Vagina (tissue), 2 donors: ENCODE data around the gene PRSS27. TPM values are rescaled to one million over a fixed set of nuclear protein-coding genes. Genes with fewer than 3 reads are reported as not detected.

Experiments
- DNase-seq, 2 donors: peaks; one replicate each; pipeline ENCODE4 v3.0.0-alpha.2; 2017; ENCODE audit errors: extremely low spot score in 2 of 2
- H3K27ac ChIP-seq: fragments of 200-600 bp; sonication (generic); one replicate; pipeline ENCODE4 v1.5.1; 2019
- H3K27me3 ChIP-seq: fragments of 200-600 bp; sonication (generic); one replicate; pipeline ENCODE4 v1.5.1; 2019
- H3K36me3 ChIP-seq, 2 donors: fragments of 200-600 bp; sonication (generic); one replicate each; pipeline ENCODE4 v1.5.1; 2017 to 2019
- H3K4me1 ChIP-seq: fragments of 200-600 bp; sonication (generic); one replicate; pipeline ENCODE4 v1.5.1; 2019
- H3K4me3 ChIP-seq, 2 donors: fragments of 200-600 bp; sonication (generic); 1 replicate in 1 of 2; 2 replicates in 1 of 2; pipeline ENCODE4 v1.5.1; 2016 to 2019
- H3K9me3 ChIP-seq: fragments of 200-600 bp; sonication (generic); one replicate; pipeline ENCODE4 v1.5.1; 2019
- CTCF ChIP-seq, 3 experiments: fragments of 450-650 bp in 2 of 3; fragments of 200-600 bp in 1 of 3; sonication (generic) in 1 of 3; IDR thresholded peaks; one replicate each; pipeline ENCODE4 v1.5.1; 2017 to 2019; ENCODE audit warnings: antibody characterized with exemption in 3 of 3, mild to moderate bottlenecking in 2 of 3, moderate library complexity in 2 of 3
- POLR2A ChIP-seq, 2 donors: fragments of 450-650 bp; IDR thresholded peaks; one replicate each; pipeline ENCODE4 v1.6.1; 2017; ENCODE audit warnings: antibody characterized with exemption in 2 of 2, mild to moderate bottlenecking in 2 of 2, moderate library complexity in 2 of 2
- POLR2AphosphoS5 ChIP-seq, 2 donors: sonication (generic); formaldehyde crosslinking; IDR thresholded peaks; one replicate each; pipeline ENCODE4 v1.9.0; 2017; ENCODE audit warnings: antibody characterized with exemption in 2 of 2, mild to moderate bottlenecking in 2 of 2, low read depth in 1 of 2; ENCODE audit not compliant: insufficient read depth in 1 of 2
- intact Hi-C: fragments of 100-400 bp; cut with DNase I; formaldehyde crosslinking; loops from one replicate; pipeline ENCODE4 v1.15.1; 2023
- total RNA-seq: library from RNA; depleted of rRNA; stranded (reverse); fragments of >200 nt; gene quantifications from one replicate; pipeline ENCODE4 v1.2.3, GENCODE V29; 2016

The PRSS27 gene
- total RNA-seq, 1 donor from 2014 or later: 61.6 TPM

- Histone ChIP-seq H3K36me3 (peaks cover 0 to 6% of the 10 kb centered on the region in 2 donors), H3K27me3 (no peaks in the 10 kb centered on the region), H3K9me3 (no peaks in the 10 kb centered on the region), H3K4me3 (peak overlapping the region; percentile 80 to 97), H3K4me1 (peaks cover 42% of the 10 kb centered on the region), H3K27ac (peak overlapping the region; percentile 98)
- DNase-seq: no peak
- intact Hi-C loops: no loop called here
- no peak for TF ChIP-seq POLR2A (IDR thresholded peaks at IDR 0.05)
- no peak for TF ChIP-seq CTCF (IDR thresholded peaks at IDR 0.05)
- TF ChIP-seq POLR2AphosphoS5 (IDR thresholded peaks at IDR 0.05; ENCODE audit: insufficient read depth in 1 of 2, low read depth in 1 of 2): no peak
These were observed 31.6 kb upstream of the PRSS27 start for GRCh38 chr16:2751577-2752034.

GRCh38 chr16:2749936-2750335, 29.9 kb upstream of the PRSS27 start:
- Histone ChIP-seq H3K4me1 (peaks cover 25% of the 10 kb centered on the region), H3K9me3 (no peaks in the 10 kb centered on the region), H3K27me3 (no peaks in the 10 kb centered on the region), H3K27ac (no peak overlapping the region), H3K36me3 (no peaks in the 10 kb centered on the region), H3K4me3 (no peak overlapping the region)
- DNase-seq: no peak
- intact Hi-C loops: no loop called here
- TF ChIP-seq POLR2AphosphoS5 (IDR thresholded peaks at IDR 0.05; ENCODE audit: insufficient read depth in 1 of 2, low read depth in 1 of 2): no peak
- TF ChIP-seq CTCF (IDR thresholded peaks at IDR 0.05): no peak
- TF ChIP-seq POLR2A (IDR thresholded peaks at IDR 0.05): no peak

- TF ChIP-seq CTCF (IDR thresholded peaks at IDR 0.05) (no peak), POLR2A (IDR thresholded peaks at IDR 0.05) (no peak), POLR2AphosphoS5 (IDR thresholded peaks at IDR 0.05; ENCODE audit: insufficient read depth in 1 of 2, low read depth in 1 of 2) (no peak)
These were observed 29.5 kb upstream of the PRSS27 start for GRCh38 chr16:2749476-2749875.

GRCh38 chr16:2748757-2749455, 28.9 kb upstream of the PRSS27 start:
- Histone ChIP-seq H3K4me1 (peaks cover 15% of the 10 kb centered on the region), H3K4me3 (no peak overlapping the region), H3K9me3 (no peaks in the 10 kb centered on the region), H3K27me3 (no peaks in the 10 kb centered on the region), H3K36me3 (no peaks in the 10 kb centered on the region), H3K27ac (no peak overlapping the region)
- no peak for TF ChIP-seq POLR2A (IDR thresholded peaks at IDR 0.05)
- TF ChIP-seq POLR2AphosphoS5 (IDR thresholded peaks at IDR 0.05; ENCODE audit: insufficient read depth in 1 of 2, low read depth in 1 of 2): no peak
- no peak for TF ChIP-seq CTCF (IDR thresholded peaks at IDR 0.05)
- no peak for DNase-seq
- intact Hi-C loops: no loop called here

More at GRCh38 chr16:2749476-2749875, 29.5 kb upstream of the PRSS27 start:
- Histone ChIP-seq H3K9me3 (no peaks in the 10 kb centered on the region), H3K27me3 (no peaks in the 10 kb centered on the region), H3K27ac (no peak overlapping the region), H3K4me1 (peaks cover 21% of the 10 kb centered on the region), H3K4me3 (no peak overlapping the region), H3K36me3 (no peaks in the 10 kb centered on the region)
- DNase-seq: no peak
- intact Hi-C loops: no loop called here

GRCh38 chr16:2745961-2746360, 25.9 kb upstream of the PRSS27 start:
- Histone ChIP-seq H3K4me1 (no peaks in the 10 kb centered on the region), H3K27ac (no peak overlapping the region), H3K27me3 (no peaks in the 10 kb centered on the region), H3K4me3 (no peak overlapping the region), H3K36me3 (no peaks in the 10 kb centered on the region), H3K9me3 (no peaks in the 10 kb centered on the region)
- no peak for DNase-seq
- TF ChIP-seq CTCF (IDR thresholded peaks at IDR 0.05) (no peak), POLR2A (IDR thresholded peaks at IDR 0.05) (no peak), POLR2AphosphoS5 (IDR thresholded peaks at IDR 0.05; ENCODE audit: insufficient read depth in 1 of 2, low read depth in 1 of 2) (no peak)
- intact Hi-C loops: no loop called here
